Measurements from ENCODE around the gene BFSP1. TPM values are rescaled to one million over a fixed set of nuclear protein-coding genes. Genes with fewer than 3 reads are reported as not detected.

The BFSP1 gene
- total RNA-seq, 1 donor from 2014 or later: not detected

DNA sequence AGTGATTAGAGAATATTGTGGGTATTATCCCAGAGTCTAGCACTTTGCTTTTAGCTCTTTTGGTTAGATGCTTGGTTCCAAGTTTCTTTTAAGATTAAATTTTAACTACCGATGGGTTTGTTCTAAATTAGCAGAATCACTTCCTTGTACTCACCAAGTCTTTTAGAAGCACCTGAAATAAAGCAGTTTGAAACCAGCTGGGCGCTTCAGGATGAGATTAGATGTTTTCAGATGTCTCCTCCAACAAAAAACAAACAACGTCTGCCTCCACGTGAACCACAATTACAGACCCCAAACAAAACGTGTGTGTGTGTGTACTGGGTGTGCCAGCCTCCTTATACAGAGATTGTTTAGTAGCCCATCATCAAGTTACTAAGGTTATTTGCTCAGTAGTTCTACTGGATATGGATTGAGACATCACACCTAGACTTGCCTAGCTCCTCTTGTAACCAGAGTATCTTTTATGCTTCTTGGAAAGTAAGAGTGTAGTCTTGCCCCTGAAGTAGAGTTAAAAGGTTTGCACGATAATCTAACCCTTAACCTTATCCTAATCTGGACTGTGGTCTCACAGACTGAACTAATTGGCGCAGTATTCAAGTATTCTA, 41.0 kb upstream of the BFSP1 start:
- DNase-seq (ENCODE audit: low spot score in 2 of 2): no peak
- TF ChIP-seq, protein P1, sequence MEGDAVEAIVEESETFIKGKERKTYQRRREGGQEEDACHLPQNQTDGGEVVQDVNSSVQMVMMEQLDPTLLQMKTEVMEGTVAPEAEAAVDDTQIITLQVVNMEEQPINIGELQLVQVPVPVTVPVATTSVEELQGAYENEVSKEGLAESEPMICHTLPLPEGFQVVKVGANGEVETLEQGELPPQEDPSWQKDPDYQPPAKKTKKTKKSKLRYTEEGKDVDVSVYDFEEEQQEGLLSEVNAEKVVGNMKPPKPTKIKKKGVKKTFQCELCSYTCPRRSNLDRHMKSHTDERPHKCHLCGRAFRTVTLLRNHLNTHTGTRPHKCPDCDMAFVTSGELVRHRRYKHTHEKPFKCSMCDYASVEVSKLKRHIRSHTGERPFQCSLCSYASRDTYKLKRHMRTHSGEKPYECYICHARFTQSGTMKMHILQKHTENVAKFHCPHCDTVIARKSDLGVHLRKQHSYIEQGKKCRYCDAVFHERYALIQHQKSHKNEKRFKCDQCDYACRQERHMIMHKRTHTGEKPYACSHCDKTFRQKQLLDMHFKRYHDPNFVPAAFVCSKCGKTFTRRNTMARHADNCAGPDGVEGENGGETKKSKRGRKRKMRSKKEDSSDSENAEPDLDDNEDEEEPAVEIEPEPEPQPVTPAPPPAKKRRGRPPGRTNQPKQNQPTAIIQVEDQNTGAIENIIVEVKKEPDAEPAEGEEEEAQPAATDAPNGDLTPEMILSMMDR (IDR thresholded peaks at IDR 0.05): no peak
- H3K27ac ChIP-seq: peak overlapping the region; percentile 98 to 100
- intact Hi-C loops (cut with DNase I): loop anchor here (1.0 kb wide), 1 partner anchor 35 kb away; no protein-coding TSS in a partner anchor
- H3K9me3 ChIP-seq: no peaks in the 10 kb centered on the region
- H3K36me3 ChIP-seq: peaks cover 3 to 11% of the 10 kb centered on the region in 2 donors
- no peaks in the 10 kb centered on the region for H3K27me3 ChIP-seq
- H3K4me3 ChIP-seq: peak overlapping the region; percentile 93 to 99
- H3K4me1 ChIP-seq: peaks cover 7 to 30% of the 10 kb centered on the region in 2 donors

DNA sequence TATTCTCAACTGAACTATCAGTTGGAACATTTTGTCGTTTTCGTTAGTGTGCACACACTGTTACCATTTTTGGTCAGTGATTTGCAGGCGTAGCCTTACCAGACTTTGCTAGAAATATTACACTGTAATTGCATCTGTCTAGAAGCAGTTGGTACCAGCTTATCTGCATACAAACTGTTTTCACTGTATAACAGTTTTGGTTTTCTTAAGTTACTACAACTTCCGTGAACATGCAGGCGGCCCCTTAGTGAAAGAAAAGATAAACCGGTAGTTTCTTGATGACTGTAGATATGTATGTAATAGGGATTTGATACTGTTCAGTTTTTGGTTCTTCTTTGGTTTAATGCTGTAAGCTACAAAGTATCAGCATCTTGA, 40.0 kb upstream of the BFSP1 start:
- peaks cover 7 to 35% of the 10 kb centered on the region in 2 donors for H3K4me1 ChIP-seq
- H3K27ac ChIP-seq: peak overlapping the region; percentile 98 to 100
- TF ChIP-seq, protein P1 (IDR thresholded peaks at IDR 0.05): no peak
- H3K9me3 ChIP-seq: no peaks in the 10 kb centered on the region
- no peak for DNase-seq (ENCODE audit: low spot score in 2 of 2)
- peaks cover 3 to 11% of the 10 kb centered on the region in 2 donors for H3K36me3 ChIP-seq
- peak overlapping the region; percentile 93 to 99 for H3K4me3 ChIP-seq
- H3K27me3 ChIP-seq: no peaks in the 10 kb centered on the region
- intact Hi-C loops (cut with DNase I): loop anchor here (2.0 kb wide), 2 partner anchors 18 to 42 kb away; no protein-coding TSS in a partner anchor

DNA sequence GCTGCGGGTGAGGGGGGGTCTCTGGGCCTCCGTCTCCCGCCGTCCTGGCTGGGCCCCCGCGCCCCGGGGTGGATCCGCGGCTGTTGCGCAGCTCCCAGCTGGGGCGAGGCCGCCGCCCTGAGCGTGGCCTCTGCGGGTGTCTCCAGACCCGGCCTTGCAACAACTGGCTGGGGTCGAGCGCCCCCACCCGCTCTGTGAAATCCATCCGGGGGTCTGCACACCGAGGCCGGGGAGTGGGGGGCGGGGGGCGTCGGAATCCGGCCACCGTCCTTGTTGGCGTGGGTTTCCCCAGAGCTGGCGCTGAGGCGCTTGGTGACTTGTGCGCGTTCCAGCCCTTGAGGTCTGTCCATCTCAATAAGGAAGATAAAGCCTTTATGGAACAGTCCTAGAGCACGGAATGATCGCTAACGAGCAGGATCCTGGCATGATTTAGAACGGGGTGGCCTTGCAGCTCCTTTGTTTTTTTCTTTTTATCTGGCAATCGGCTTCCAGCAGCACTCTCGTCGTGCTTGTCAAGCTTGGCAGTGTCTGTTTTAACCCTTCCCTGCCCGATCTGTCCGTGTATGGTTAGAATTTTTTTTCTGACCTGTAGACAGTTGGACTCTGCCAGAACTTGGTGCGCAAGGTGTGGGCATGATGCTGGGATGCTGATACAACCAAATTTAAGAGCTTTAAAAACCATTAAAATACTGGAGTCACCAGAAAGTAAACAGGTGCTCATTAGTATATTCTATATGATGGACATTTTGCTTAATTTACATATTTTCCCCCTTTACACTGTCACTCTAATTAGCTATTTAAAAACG, 39.4 kb upstream of the BFSP1 start:
- H3K4me1 ChIP-seq: peaks cover 7 to 34% of the 10 kb centered on the region in 2 donors
- TF ChIP-seq, protein P1 (IDR thresholded peaks at IDR 0.05): peak in 1 of 3 experiments; percentile 13
- peak in 1 of 2 donors; percentile 78 for DNase-seq (ENCODE audit: low spot score in 2 of 2)

DNA sequence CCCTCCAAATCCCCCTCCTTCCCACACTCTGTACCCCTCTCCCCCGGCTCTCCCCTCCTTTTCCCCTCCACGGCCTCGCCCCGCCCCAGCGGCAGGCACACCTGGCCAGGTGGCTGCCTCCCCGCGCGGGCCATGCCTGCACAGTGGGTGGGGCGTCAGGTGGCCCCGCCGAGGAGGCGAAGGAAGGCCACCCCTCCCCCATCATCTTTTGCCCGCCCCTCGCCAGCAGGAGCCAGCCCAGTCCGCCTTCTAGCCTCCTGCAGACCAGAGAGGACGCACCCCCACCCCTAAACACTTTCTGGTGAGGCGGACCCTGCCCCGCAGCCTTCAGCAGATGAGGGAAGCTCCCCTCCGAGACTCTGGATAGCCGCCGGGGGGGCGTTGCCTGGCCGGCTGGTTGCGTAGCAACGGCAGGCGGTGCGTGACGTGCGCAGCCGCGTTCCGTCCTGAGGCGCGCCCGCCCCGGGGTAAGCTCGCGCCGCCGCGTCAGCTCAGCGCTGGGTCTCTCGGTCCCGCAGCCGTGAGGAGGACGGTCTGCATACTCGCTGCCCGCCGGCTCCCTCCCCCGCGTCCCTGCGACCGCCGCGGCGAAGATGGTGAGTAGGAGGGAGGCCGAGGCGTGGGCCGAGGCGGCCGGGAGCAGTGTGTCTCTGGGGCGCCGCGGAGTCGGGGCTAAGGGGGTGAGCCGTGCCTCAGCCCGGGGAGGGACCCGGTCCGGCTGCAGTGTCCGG, 38.6 kb upstream of the BFSP1 start, which contains the start of gene DSTN:
Gene DSTN, plus strand, starts transcription at position 460 of the 731 bp plus-strand sequence. Its CDS starts 134 bp downstream, at position 594.
- intact Hi-C loops (cut with DNase I): loop anchor here (1.0 to 5.0 kb wide), 5 partner anchors 11 to 273 kb away; no protein-coding TSS in a partner anchor
- Histone ChIP-seq H3K27me3 (no peaks in the 10 kb centered on the region), H3K9me3 (no peaks in the 10 kb centered on the region), H3K36me3 (peaks cover 3 to 4% of the 10 kb centered on the region in 2 donors), H3K4me1 (peaks cover 11 to 34% of the 10 kb centered on the region in 2 donors), H3K27ac (peak within 1 kb of the TSS; percentile 98 to 100), H3K4me3 (peak within 1 kb of the TSS; percentile 93 to 99)
- TF ChIP-seq, protein P1 (IDR thresholded peaks at IDR 0.05): no peak
- peak; percentile 76 to 97 for DNase-seq (ENCODE audit: low spot score in 2 of 2)

More for the DNA sequence above, 39.4 kb upstream of the BFSP1 start:
- intact Hi-C loops (cut with DNase I): loop anchor here (2.0 kb wide), 2 partner anchors 18 to 42 kb away; no protein-coding TSS in a partner anchor
- no peaks in the 10 kb centered on the region for H3K27me3 ChIP-seq
- no peaks in the 10 kb centered on the region for H3K9me3 ChIP-seq
- H3K4me3 ChIP-seq: peak overlapping the region; percentile 93 to 99
- peaks cover 3 to 11% of the 10 kb centered on the region in 2 donors for H3K36me3 ChIP-seq
- H3K27ac ChIP-seq: peak overlapping the region; percentile 98 to 100

DNA sequence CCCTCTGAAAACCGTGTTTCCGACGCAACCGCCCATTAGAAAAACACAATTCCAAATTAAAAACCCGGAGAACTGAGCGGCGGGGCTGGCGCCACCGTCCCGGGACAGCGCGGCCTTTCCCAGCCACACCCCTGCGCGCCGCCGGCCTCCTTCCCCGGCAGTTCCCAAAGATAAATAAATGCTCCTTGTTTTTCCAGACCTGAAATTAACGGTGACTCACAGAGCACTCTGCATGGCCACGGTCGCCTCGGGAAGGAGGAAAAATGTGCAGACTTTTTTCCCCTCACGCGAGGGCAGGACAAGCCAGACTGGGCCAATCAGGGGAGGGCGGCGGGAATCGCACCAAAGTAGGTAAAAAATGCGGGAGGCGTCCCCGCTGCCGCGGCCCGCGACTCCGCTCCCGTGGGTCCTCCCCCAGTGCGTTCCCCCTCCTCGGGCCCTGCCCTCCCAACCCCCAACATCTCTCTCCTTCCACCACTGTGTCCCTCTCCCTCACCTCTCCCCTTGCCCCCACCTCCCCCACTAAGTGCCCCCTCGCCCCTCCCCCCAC, 37.9 kb upstream of the BFSP1 start:
- intact Hi-C loops (cut with DNase I): loop anchor here (1.0 to 5.0 kb wide), 3 partner anchors 11 to 273 kb away; no protein-coding TSS in a partner anchor
- H3K36me3 ChIP-seq: peaks cover 0 to 3% of the 10 kb centered on the region in 2 donors
- peak overlapping the region; percentile 93 to 99 for H3K4me3 ChIP-seq
- TF ChIP-seq, protein P1 (IDR thresholded peaks at IDR 0.05): no peak
- H3K27ac ChIP-seq: peak overlapping the region; percentile 98 to 100
- H3K4me1 ChIP-seq: peaks cover 13 to 37% of the 10 kb centered on the region in 2 donors
- H3K27me3 ChIP-seq: no peaks in the 10 kb centered on the region
- DNase-seq (ENCODE audit: low spot score in 2 of 2): peak; percentile 78 to 98
- H3K9me3 ChIP-seq: no peaks in the 10 kb centered on the region
